IPS DF 4.7 (cell line): ENCODE results near the gene PRRX1.

Experiments
- DNase-seq: peaks from one replicate; pipeline ENCODE4 v3.0.0-alpha.2; 2013; ENCODE audit warnings: low spot score; ENCODE audit errors: extremely low read depth

PRRX1 gene

GRCh38 chr1:170720661-170721060 lies 56.7 kb downstream of the PRRX1 start:
- DNase-seq: no peak

- no peak for DNase-seq
Measured at GRCh38 chr1:170721621-170722020, 57.7 kb downstream of the PRRX1 start.

- no peak for DNase-seq
Measured at GRCh38 chr1:170723518-170723917, 59.6 kb downstream of the PRRX1 start.

DNA sequence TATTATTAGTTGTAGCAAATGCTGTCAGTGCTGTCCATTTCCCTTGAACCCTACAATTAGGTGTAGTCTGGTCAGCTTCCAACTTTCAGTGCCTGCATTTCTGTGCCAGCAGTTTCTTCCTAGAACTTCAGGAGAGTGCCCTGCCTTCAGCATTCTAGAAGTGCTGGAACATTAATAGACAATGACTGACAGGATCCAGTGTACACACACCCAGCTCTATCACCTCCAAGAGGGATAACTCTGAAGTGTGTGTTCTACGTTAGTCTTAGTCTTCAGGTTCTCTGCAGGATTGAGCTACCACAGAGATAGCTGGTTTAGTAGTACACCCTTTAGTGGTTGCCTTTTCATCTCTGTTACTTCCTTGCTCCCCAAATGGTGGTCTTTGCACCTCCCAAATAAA lies 61.4 kb downstream of the PRRX1 start:
- no peak for DNase-seq

GRCh38 chr1:170727963-170728362 lies 64.0 kb downstream of the PRRX1 start:
- DNase-seq: no peak

GRCh38 chr1:170729225-170730002 lies 65.5 kb downstream of the PRRX1 start:
- no peak for DNase-seq

DNA sequence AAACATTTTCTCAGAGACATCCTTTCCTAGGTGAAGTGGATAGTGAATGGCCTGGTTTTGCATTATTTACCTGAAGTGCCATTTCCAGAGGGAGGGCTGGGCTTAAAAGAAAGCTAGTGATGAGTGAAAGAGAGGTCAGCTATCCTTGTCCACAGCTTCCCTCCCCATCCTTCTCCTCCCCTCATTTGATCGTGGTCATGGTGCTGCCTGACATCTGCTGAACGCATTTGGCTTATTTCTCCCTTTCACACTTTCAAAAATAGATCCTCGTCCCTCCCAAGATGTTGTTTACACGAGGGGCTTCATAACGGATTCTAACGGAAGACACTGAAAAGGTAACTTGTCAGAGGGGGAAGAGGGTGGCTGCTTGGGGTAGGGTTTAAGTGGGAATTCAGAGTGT lies 66.1 kb downstream of the PRRX1 start:
- no peak for DNase-seq

GRCh38 chr1:170730438-170730837 lies 66.5 kb downstream of the PRRX1 start:
- DNase-seq: no peak

GRCh38 chr1:170731566-170732251 lies 67.8 kb downstream of the PRRX1 start:
- no peak for DNase-seq

GRCh38 chr1:170732252-170732588 lies 68.3 kb downstream of the PRRX1 start:
- no peak for DNase-seq

DNA sequence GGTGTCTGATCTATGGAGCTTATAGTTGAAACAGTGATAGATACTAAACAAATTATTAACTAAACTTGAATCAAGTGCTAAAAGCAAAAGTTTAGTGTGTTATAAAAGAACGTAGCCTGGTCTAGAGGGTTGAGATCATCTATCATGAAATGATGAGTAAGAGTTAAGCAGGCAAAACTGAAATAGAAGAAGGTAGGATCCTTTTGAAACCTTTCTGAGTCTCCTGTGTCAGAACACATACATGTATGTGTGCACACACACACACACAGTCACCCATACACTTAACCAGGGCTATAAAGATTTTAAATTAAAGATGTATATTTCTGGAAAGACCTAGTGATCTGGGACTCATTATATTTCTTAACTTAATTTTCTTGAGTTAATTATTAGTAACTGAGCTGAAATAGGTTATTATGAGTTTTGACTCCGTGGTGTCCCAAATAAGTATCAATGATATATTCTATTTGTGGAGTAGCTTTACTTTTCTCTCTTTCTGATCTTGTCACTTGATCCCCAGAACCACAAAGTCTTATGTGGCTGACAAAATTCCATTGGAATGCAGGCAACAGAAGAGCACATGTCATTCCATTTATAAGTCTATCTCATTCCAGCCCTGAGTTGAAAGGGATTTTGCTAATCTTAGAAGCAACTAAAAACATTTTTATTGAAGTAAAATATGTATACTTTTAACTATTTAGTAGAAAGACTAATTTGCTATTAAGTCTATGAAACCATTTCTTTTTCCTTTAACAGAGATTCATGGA lies 70.7 kb downstream of the PRRX1 start:
- DNase-seq: no peak

DNA sequence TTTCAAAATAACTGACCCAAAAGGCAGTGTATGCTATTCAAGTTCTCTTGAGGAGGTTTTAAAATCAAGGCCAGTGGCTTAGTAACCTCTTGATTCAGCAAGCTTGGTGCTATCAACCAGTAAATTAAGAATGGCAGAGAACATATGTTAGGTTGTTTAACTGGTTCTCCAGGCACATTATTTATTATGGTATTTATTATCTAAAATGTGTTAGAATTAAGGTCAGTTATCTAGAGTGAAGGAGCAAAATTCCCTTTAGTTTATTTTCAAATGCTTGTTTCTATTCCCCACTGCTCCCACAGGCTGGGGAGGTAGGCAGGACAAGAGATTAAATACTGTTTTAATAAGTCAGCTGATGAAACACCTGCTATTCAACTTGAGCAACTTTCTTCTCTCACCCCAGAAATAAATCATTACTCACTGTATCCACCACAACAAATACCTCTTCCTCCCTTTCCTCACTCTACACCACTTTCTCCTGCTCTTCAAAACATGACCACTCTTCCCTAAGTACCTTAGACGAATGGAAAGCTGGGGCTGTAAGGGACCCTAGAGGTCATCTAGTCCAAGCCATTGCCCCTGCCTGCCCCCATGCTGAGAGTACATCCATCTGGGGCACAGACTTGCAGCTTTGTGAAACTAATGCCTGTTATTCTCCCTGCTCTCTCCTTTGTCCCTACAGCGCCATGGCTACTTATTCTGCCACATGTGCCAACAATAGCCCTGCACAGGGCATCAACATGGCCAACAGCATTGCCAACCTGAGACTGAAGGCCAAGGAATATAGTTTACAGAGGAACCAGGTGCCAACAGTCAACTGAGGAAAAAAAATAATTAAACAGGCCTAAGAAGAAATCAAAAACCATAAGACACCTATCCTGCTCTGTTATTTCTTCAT lies 71.7 kb downstream of the PRRX1 start:
- no peak for DNase-seq

DNA sequence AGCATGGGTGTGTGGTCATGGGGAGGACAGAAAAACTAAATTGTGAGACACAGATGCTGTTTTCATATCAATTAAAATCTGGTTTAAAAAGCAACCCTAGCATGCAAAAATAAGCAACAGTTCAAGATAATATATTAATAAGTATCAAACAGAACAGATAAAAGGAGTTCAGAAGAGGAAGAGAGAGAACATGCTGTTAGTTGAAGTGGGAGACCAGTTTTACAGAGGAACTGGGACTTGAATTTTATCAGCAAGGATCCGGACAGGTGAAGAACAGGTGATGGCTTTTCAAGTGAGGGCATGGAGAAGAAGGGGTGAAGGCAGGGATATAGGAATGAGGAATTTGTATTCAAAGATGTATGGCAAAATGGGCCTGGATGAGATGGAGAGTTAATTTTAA lies 75.9 kb downstream of the PRRX1 start:
- DNase-seq: no peak

DNA sequence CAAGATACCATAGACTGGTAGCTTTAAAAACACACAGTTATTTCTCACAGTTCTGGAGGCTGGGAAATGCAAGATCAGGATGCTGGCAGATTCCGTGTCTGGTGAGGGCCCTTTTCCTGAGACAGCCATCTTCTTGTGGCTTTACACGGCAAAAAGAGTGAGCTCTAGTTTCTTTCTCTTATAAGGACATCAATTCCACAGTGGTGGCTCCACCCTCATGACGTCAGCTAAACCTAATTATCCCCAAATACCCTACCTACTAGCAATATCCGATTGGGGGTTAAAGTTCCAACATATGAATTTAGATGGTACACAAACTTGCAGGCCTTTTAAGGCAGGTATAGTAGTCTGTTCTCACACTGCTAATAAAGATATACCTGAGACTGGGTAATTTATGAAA lies 77.7 kb downstream of the PRRX1 start:
- no peak for DNase-seq

GRCh38 chr1:170742600-170742999 lies 78.7 kb downstream of the PRRX1 start:
- DNase-seq: no peak

DNA sequence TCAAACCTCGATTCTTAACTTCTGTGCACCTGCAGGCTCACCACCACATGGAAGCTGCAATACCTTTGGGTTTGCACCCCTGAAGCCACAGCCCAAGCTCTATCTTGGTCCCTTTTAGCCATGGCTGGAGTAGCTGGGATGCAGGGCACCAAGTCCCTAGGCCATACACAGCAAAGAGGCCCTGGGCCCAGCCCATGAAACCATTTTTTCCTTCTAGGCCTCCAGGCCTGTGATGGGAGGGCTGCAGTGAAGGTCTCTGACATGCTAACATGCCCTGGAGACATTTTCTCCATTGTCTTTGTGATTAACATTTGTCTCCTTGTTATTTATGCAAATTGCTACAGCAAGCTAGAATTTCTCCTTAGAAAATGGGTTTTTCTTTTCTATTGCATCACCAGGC lies 79.2 kb downstream of the PRRX1 start:
- no peak for DNase-seq

DNA sequence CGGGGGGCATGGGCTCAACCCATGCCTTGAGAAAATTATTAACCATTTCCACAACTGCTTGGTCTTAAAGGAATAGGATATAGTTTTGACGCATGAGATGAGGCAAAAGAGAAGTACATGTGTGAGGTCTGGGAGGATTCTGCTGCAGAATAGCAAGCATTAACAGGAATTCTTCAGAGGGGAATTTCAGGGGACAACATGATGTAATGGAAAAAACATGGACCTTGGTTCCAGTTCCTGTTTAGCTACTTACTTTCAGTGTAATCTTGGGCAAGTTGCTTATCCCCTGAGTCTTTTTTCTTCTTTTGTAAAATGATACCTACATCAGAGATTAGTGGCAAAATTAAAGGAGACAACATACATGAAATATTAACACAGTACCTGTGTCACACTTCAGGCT lies 85.6 kb downstream of the PRRX1 start:
- no peak for DNase-seq

DNA sequence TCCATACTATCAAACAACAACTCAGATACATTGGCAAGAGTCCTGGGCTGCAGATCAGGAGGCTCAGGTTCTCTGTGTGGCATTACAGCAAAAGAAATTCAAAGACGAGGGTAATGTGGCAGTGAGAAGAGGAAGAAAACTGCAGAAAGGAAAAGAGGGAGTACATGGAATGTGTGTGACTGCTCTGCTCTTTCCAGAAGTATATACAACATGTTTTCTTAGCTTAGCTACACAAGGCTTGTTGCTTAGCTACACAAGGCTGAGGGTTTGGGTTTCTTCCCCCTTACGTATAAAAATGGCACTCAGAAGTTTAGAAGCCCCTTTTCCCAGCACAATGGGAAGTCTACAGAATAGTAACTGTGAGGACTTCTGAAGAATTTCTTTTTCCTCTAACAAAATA lies 86.0 kb downstream of the PRRX1 start:
- DNase-seq: no peak

DNA sequence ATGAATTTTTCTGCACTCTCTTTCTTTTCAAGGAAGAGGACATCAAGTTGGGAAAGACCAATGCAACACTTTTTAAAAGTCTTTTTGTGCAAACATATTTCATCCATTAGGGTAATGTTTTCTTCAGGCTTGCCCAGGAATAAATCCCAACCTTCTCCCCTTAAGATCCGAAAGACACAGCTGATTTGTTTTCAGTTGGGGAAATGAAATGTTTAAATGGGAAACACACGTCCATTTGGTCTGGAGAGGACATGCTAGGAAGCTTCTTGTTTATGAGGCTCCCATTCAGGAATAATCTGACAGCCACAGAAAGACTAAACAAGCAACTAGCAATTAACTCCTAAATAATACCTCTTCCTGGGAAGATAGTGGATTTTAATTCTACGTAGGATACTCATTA lies 91.9 kb downstream of the PRRX1 start:
- no peak for DNase-seq

- no peak for DNase-seq
Measured at GRCh38 chr1:170758992-170759391, 95.1 kb downstream of the PRRX1 start.

GRCh38 chr1:170765279-170765678 lies 101.3 kb downstream of the PRRX1 start:
- DNase-seq: no peak
